HL-60/S4 treated with phorbol 12-myristate 13-acetate at 8.2 ng/mL for 4 days and 3 days (cell line): ENCODE data around the gene DNMT3L.
"Not testable (repeated sequence)": the region's sequence is repeated elsewhere in the genome, so short reads cannot be mapped to it uniquely, and the experiment has no call there.

Experiments used
- in situ Hi-C: fragments of 300-500 bp; cut with MboI; formaldehyde crosslinking; loops from 2 replicates; pipeline ENCODE4 v1.15.0; 2022; ENCODE audit warnings: low sequenced_read_pairs

Gene DNMT3L

GRCh38 chr21:44199448-44199847, 62.2 kb downstream of the DNMT3L start:
- in situ Hi-C loops = no loop called here

- in situ Hi-C loops = not testable (repeated sequence)
Measured at GRCh38 chr21:44197156-44197516, 64.6 kb downstream of the DNMT3L start.
